ENCODE data around the gene ZNF444.
"Not testable (repeated sequence)": the region's sequence is repeated elsewhere in the genome, so short reads cannot be mapped to it uniquely, and the experiment has no call there.

The ZNF444 gene

GRCh38 chr19:56140583-56141416 lies at the start of gene ZNF444:
ZNF444 (plus strand) TSS chr19:56141287; CDS start chr19:56146912, 5,625 bp downstream.
- DNase-seq: peak; percentile 99

- DNase-seq: no peak
Observed at GRCh38 chr19:56091751-56092546, 49.1 kb upstream of the ZNF444 start.

- DNase-seq: no peak
Observed at GRCh38 chr19:56092685-56093631, 48.1 kb upstream of the ZNF444 start.

- no peak for DNase-seq
Observed at GRCh38 chr19:56094449-56094848, 46.6 kb upstream of the ZNF444 start.

GRCh38 chr19:56096665-56097064 lies 44.4 kb upstream of the ZNF444 start:
- DNase-seq: no peak

- DNase-seq: no peak
Observed at GRCh38 chr19:56097306-56097705, 43.8 kb upstream of the ZNF444 start.

- DNase-seq: no peak
Observed at GRCh38 chr19:56097776-56098175, 43.3 kb upstream of the ZNF444 start.

GRCh38 chr19:56098237-56098636 lies 42.9 kb upstream of the ZNF444 start:
- DNase-seq: not testable (repeated sequence)

GRCh38 chr19:56098731-56099568 lies 42.1 kb upstream of the ZNF444 start:
- DNase-seq: no peak

- DNase-seq: no peak
Observed at GRCh38 chr19:56099638-56100539, 41.2 kb upstream of the ZNF444 start.

- no peak for DNase-seq
Observed at GRCh38 chr19:56101095-56101494, 40.0 kb upstream of the ZNF444 start.

GRCh38 chr19:56101746-56102535 lies 39.1 kb upstream of the ZNF444 start:
- DNase-seq: no peak

- no peak for DNase-seq
Observed at GRCh38 chr19:56103027-56103614, 38.0 kb upstream of the ZNF444 start.

GRCh38 chr19:56104423-56104822 lies 36.7 kb upstream of the ZNF444 start:
- no peak for DNase-seq

GRCh38 chr19:56105090-56105701 lies 35.9 kb upstream of the ZNF444 start:
- peak; percentile 86 for DNase-seq

- DNase-seq: not testable (repeated sequence)
Observed at GRCh38 chr19:56105831-56106396, 35.2 kb upstream of the ZNF444 start.

- no peak for DNase-seq
Observed at GRCh38 chr19:56106397-56106849, 34.7 kb upstream of the ZNF444 start.

- no peak for DNase-seq
Observed at GRCh38 chr19:56106993-56107392, 34.1 kb upstream of the ZNF444 start.
